A673 (cell line): ENCODE results near the gene REEP6.
A peak's percentile ranks its signal among the peaks of the same experiment; 100 is the strongest.

ENCODE experiments used
- EZH2 ChIP-seq: fragments of 200-600 bp; sonication (generic); IDR thresholded peaks from 2 replicates; pipeline ENCODE4 v1.6.1; 2017; ENCODE audit warnings: borderline replicate concordance, low read depth, mild to moderate bottlenecking, mixed read lengths, antibody characterized with exemption, low read length; ENCODE audit not compliant: poor library complexity, severe bottlenecking
- TF ChIP-seq, protein P1 (sequence below): fragments of 300-800, 200-600 bp; sonication (generic); conservative IDR thresholded peaks from 2 replicates; pipeline ENCODE4 v1.5.1; 2017; ENCODE audit warnings: low read depth, mild to moderate bottlenecking, antibody characterized with exemption, low read length, moderate library complexity, mixed read lengths

DNA sequence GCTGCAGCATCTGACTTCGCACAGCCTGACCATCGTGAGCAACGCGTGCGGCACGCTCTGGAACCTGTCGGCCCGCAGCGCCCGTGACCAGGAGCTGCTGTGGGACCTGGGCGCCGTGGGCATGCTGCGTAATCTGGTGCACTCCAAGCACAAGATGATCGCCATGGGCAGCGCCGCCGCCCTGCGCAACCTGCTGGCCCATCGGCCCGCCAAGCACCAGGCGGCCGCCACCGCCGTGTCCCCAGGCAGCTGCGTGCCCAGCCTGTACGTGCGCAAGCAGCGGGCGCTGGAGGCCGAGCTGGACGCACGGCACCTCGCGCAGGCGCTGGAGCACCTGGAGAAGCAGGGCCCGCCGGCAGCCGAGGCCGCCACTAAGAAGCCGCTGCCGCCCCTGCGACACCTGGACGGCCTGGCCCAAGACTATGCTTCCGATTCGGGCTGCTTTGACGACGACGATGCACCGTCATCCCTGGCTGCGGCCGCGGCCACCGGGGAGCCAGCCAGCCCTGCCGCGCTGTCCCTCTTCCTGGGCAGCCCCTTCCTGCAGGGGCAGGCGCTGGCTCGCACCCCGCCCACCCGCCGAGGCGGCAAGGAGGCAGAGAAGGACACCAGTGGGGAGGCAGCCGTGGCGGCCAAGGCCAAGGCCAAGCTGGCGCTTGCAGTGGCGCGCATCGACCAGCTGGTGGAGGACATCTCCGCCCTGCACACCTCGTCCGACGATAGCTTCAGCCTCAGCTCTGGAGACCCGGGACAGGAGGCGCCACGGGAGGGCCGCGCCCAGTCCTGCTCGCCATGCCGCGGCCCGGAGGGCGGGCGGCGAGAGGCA is 25.6 kb upstream of the REEP6 start:
- TF ChIP-seq, protein P1, sequence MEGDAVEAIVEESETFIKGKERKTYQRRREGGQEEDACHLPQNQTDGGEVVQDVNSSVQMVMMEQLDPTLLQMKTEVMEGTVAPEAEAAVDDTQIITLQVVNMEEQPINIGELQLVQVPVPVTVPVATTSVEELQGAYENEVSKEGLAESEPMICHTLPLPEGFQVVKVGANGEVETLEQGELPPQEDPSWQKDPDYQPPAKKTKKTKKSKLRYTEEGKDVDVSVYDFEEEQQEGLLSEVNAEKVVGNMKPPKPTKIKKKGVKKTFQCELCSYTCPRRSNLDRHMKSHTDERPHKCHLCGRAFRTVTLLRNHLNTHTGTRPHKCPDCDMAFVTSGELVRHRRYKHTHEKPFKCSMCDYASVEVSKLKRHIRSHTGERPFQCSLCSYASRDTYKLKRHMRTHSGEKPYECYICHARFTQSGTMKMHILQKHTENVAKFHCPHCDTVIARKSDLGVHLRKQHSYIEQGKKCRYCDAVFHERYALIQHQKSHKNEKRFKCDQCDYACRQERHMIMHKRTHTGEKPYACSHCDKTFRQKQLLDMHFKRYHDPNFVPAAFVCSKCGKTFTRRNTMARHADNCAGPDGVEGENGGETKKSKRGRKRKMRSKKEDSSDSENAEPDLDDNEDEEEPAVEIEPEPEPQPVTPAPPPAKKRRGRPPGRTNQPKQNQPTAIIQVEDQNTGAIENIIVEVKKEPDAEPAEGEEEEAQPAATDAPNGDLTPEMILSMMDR, result peak; percentile 42
- no peak for TF ChIP-seq EZH2
